Muscle layer of duodenum (tissue), 2 donors: ENCODE data around the gene JOSD2.

Source experiments
- H3K27ac ChIP-seq: one replicate; pipeline ENCODE4 v1.7.0; 2013; ENCODE audit warnings: mild to moderate bottlenecking, low read length
- H3K27me3 ChIP-seq: one replicate; pipeline ENCODE4 v1.7.0; 2013; ENCODE audit warnings: low read depth, mild to moderate bottlenecking, control low read depth, low read length
- H3K36me3 ChIP-seq, 2 donors: one replicate each; pipeline ENCODE4 v1.7.0; 2013; ENCODE audit warnings: low read length in 2 of 2, control low read depth in 1 of 2, mild to moderate bottlenecking in 1 of 2; ENCODE audit not compliant: insufficient read depth in 2 of 2, control insufficient read depth in 1 of 2
- H3K4me1 ChIP-seq, 2 donors: one replicate each; pipeline ENCODE4 v1.7.0; 2013; ENCODE audit warnings: low read length in 2 of 2, mild to moderate bottlenecking in 2 of 2, control low read depth in 1 of 2, moderate library complexity in 1 of 2; ENCODE audit not compliant: insufficient read depth in 2 of 2, control insufficient read depth in 1 of 2
- H3K4me3 ChIP-seq, 2 donors: one replicate each; pipeline ENCODE4 v1.7.0; 2013; ENCODE audit warnings: low read length in 2 of 2, low read depth in 1 of 2, mild to moderate bottlenecking in 1 of 2
- H3K9me3 ChIP-seq, 2 donors: one replicate each; pipeline ENCODE4 v1.7.0; 2013; ENCODE audit warnings: low read length in 2 of 2, control low read depth in 1 of 2, mild to moderate bottlenecking in 1 of 2; ENCODE audit not compliant: control insufficient read depth in 1 of 2
- donor health status: healthy.

Gene JOSD2

DNA sequence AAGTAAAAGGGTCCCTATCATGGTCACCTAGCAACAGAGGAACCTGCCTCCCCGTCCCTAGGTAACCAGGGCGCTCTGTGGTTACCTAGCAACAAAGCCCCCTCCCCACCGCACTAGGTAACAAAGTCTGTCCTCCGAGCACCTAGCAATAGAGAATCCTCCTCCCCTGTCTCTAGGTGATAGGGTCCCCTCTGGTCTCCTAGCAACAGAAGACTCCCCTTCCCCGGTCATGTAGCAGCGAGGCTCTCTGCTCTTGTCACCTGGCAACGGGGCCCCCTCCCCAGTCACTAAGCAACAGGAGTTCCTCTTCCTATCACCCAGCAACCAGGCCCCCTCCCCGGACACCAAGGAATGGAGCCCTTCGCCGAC is 307 bp downstream of the JOSD2 start:
- peaks cover 0 to 3% of the 10 kb centered on the region in 2 donors for H3K36me3 ChIP-seq
- H3K4me3 ChIP-seq: peak overlapping the region; percentile 85 to 89
- H3K27me3 ChIP-seq: no peaks in the 10 kb centered on the region
- peak overlapping the region; percentile 72 for H3K27ac ChIP-seq
- peaks cover 4 to 14% of the 10 kb centered on the region in 2 donors for H3K4me1 ChIP-seq
- no peaks in the 10 kb centered on the region for H3K9me3 ChIP-seq

DNA sequence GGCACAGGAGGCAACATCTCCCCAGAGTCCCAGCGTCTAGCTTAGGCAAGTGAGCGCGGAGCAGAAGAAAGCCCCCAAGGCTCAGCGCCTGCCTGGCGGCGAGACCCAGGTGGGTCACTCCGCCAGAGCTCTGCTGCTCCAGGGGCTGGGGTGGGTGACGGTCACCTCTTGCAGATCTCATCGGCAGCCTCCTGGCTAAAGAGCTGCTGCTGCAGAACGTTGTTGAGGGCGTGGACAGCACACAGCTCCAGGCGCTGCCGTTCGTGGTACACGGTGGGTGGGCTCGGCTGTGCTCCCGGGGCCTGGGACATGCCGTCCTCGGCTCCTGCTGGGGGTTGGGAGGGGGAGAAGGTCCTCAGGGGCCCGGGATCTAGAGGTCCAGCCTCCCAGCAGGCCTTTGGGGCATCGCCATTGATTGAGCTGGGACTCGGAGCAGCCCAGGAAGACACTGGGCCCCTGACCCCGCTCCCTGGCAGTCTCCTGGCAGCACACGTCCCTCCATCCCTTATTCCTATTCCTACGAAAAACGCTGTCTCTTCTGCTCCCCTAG is 795 bp downstream of the JOSD2 start:
- H3K27ac ChIP-seq: peak overlapping the region; percentile 72
- peak overlapping the region; percentile 85 to 89 for H3K4me3 ChIP-seq
- H3K9me3 ChIP-seq: no peaks in the 10 kb centered on the region
- H3K27me3 ChIP-seq: no peaks in the 10 kb centered on the region
- peaks cover 4 to 14% of the 10 kb centered on the region in 2 donors for H3K4me1 ChIP-seq
- peaks cover 0 to 7% of the 10 kb centered on the region in 2 donors for H3K36me3 ChIP-seq

DNA sequence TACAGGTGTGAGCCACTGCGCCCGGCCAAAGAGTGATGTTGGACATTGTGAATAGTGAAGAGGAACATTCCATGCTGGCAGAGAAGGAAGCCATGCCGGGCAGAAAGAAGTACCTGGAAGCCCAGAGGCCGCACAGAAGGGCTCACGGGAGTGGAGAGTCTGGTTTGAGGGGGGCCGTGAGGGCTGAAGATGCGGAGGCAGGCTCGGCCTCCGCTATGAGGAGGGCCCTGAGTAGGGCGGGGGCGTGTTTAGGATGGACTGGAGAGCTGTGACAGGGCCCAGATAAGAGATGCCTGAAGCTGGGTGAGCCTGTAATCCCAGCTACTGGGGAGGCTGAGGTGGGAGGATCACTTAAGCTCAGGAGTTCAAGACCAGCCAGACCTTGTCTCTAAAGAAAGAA is 1.6 kb downstream of the JOSD2 start:
- no peak overlapping the region for H3K27ac ChIP-seq
- no peaks in the 10 kb centered on the region for H3K27me3 ChIP-seq
- no peak overlapping the region for H3K4me3 ChIP-seq
- H3K9me3 ChIP-seq: no peaks in the 10 kb centered on the region
- peaks cover 0 to 7% of the 10 kb centered on the region in 2 donors for H3K36me3 ChIP-seq
- H3K4me1 ChIP-seq: peaks cover 4 to 14% of the 10 kb centered on the region in 2 donors

DNA sequence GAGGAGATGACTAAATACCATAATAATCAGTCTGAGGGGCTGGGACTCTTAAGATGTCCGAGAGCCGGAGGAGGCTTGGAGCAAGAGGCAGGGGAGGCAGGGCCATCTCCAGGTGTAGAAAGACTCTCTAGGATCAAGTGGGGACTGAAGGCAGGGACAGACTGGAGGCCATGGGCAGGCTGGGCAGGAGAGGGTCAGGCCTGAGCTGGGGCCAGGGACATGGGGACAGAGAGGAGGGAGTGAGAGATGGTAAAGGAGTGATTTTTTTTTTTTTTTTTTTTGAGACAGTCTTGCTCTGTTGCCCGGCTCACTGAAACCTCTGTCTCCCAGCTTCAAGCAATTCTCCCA is 2.2 kb downstream of the JOSD2 start:
- H3K9me3 ChIP-seq: no peaks in the 10 kb centered on the region
- no peak overlapping the region for H3K27ac ChIP-seq
- H3K36me3 ChIP-seq: peaks cover 0 to 7% of the 10 kb centered on the region in 2 donors
- peaks cover 4 to 14% of the 10 kb centered on the region in 2 donors for H3K4me1 ChIP-seq
- no peaks in the 10 kb centered on the region for H3K27me3 ChIP-seq
- H3K4me3 ChIP-seq: no peak overlapping the region

DNA sequence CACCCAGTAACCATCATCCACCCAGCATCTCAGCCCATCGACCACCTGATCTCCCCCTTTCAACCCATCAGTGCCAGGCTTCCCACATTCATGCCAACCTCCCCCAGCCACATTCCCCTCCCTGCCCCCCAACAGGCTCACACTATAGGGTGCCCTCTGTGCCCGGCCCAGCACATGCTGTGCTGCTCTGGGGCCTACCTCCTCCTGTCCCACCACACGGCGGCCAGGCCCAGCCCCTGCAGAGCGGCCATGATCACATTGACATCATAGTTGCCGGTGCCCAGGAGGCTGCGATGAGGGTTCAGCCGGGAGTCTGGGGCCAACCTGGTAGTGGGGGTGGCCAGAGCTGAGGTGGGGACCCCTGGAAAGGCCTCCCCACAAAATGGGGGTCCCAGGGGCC is 3.6 kb downstream of the JOSD2 start:
- Histone ChIP-seq H3K27me3 (no peaks in the 10 kb centered on the region), H3K4me1 (peaks cover 4 to 14% of the 10 kb centered on the region in 2 donors), H3K9me3 (no peaks in the 10 kb centered on the region), H3K27ac (no peak overlapping the region), H3K4me3 (no peak overlapping the region), H3K36me3 (peaks cover 0 to 7% of the 10 kb centered on the region in 2 donors)

DNA sequence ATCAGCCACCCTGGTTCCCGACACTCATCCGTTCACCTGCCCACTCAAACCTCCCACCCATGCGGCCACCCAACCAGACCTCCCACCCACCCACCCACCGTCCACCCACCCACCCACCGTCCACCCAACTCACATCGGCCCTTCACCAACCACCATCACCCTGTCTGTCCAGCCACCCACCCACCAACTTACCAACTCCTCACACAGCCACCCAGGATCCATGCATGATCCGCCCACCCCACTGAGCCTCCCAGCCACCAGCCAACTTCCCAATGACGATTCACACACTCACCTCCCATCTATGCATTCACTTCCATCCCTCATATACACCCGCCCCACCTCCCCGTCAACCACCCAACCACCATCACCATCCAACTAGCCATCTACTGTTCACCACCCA is 4.3 kb downstream of the JOSD2 start:
- H3K4me3 ChIP-seq: no peak overlapping the region

DNA sequence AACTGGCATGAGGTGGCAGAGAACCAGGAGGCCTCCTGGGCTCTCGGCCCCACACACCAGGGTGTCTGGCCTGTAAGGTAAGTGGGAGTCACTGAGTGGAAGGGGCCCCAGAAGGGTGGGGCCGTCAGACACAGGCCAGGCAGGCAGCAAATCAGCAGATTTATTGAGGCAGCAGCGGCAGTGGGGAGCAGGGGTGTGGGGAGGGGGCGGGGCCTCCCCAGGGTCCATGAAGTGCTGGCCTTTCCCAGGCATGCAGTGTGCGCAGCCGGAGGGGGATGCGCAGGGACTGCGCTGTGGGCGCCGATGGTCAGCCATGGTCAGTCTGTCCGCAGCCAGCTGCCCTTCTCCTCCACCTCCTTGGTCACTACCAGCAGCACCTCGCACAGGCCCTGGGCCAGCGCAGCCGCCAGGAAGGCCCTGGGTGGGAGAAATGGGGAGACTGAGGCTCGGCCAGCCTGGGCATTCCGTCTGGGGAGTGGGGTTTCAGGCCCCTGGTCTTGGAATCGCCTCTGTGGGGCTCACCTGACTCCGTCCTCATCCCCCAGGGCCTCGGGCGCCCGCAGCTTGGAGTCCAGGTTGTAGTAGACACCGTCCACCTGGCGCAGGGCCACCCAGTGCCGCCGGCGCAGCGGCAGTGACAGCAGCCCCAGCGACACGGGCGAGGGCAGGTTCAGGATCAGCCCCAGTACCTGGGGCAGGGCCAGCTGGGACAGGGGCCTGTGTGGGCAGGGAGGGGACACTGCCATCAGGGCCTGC is 5.0 kb downstream of the JOSD2 start:
- Histone ChIP-seq H3K27ac (no peak overlapping the region), H3K27me3 (no peaks in the 10 kb centered on the region), H3K36me3 (peaks cover 0 to 7% of the 10 kb centered on the region in 2 donors), H3K9me3 (no peaks in the 10 kb centered on the region), H3K4me3 (no peak overlapping the region), H3K4me1 (peaks cover 4 to 10% of the 10 kb centered on the region in 2 donors)

More for the DNA sequence above, 4.3 kb downstream of the JOSD2 start:
- Histone ChIP-seq H3K27me3 (no peaks in the 10 kb centered on the region), H3K27ac (no peak overlapping the region), H3K9me3 (no peaks in the 10 kb centered on the region), H3K4me1 (peaks cover 4 to 10% of the 10 kb centered on the region in 2 donors), H3K36me3 (peaks cover 0 to 7% of the 10 kb centered on the region in 2 donors)

DNA sequence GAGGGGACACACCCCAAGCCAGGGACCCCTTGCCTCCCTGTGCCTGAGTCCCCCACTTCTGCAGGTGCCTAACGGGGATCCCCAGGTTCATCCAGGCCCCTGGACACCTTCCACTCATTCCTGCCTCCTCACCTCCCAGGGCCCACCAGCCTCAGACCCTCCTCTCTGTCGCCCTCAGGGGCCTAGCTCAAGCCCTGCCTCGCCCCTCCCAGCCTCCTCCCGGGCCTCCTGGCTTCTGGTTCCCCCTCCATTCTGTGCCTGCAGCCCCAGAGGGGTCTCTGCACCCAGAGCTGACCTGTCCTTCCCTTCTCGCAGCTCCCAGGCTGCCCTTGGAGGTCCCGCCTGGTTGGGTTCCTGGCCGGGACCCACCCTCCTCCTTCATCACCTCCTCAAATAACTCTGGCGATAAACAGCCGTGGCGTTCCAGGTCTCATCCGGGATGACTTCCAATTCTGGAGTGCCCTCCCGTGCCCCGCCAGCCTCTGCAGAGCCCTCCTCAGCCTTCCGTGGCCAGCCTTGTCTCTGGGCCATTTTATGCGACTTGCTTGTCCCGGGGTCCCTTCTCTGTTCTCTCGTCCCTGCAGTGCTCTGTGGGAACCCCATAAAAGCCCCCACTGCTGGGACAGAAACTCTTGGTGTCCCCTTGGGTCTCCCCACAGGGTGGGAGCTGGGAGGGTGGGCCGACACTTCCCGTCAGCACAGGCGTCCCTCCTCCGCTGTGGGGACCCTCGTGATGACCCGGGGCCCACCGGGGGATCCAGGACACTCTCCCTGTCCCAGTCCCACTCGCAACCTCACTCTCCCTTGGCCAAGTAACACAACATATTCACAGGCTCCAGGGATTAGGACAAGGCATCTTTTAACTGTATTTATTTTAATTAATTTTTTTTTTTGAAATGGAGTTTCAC is 9.2 kb downstream of the JOSD2 start:
- Histone ChIP-seq H3K27me3 (no peaks in the 10 kb centered on the region), H3K27ac (no peak overlapping the region), H3K9me3 (no peaks in the 10 kb centered on the region), H3K4me1 (no peaks in the 10 kb centered on the region), H3K4me3 (no peak overlapping the region), H3K36me3 (peaks cover 0 to 7% of the 10 kb centered on the region in 2 donors)

DNA sequence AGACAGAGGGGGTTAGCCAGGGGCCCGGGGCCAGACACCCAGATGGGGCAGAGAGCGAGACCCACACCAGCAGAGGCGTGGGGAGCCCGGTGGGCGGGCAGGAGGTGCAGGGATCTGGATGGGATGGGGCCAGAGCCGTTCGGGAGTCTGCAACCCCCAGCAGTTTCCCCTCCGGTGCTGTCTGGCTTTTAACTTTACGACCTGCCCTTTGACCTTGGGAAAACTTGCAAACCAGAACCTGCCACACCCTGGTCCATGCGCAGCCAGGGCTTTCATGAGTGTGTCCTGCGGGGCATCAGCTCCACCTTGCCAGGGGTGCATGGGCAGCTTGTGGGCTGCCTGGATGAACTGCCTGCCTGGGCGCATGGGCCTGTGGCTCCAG is 9.8 kb downstream of the JOSD2 start:
- H3K27me3 ChIP-seq: no peaks in the 10 kb centered on the region
- no peaks in the 10 kb centered on the region for H3K9me3 ChIP-seq
- no peak overlapping the region for H3K4me3 ChIP-seq
- peaks cover 0 to 7% of the 10 kb centered on the region in 2 donors for H3K36me3 ChIP-seq
- no peak overlapping the region for H3K27ac ChIP-seq
- no peaks in the 10 kb centered on the region for H3K4me1 ChIP-seq

DNA sequence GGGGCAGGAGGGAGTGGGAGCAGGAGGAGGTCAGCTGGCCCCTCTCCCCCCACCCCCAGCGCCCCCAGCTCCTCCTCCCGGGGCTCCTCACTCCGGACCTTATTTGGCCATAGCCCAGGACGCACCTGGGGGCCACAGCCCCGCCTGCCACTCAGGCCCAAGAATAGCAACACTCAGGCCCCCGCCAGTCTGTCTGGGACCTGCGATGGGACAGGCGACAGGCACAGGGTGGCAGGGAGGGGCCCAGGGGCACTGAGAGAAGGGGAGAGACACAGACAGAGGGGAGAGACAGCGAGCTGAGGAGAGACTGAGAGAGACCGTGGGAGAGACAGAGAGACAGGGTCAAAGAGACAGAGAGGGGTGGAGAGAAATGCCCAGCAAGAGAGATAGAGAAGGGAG is 10.2 kb downstream of the JOSD2 start:
- no peak overlapping the region for H3K4me3 ChIP-seq
- no peaks in the 10 kb centered on the region for H3K9me3 ChIP-seq
- no peak overlapping the region for H3K27ac ChIP-seq
- peaks cover 0 to 5% of the 10 kb centered on the region in 2 donors for H3K36me3 ChIP-seq
- no peaks in the 10 kb centered on the region for H3K27me3 ChIP-seq
- H3K4me1 ChIP-seq: no peaks in the 10 kb centered on the region

DNA sequence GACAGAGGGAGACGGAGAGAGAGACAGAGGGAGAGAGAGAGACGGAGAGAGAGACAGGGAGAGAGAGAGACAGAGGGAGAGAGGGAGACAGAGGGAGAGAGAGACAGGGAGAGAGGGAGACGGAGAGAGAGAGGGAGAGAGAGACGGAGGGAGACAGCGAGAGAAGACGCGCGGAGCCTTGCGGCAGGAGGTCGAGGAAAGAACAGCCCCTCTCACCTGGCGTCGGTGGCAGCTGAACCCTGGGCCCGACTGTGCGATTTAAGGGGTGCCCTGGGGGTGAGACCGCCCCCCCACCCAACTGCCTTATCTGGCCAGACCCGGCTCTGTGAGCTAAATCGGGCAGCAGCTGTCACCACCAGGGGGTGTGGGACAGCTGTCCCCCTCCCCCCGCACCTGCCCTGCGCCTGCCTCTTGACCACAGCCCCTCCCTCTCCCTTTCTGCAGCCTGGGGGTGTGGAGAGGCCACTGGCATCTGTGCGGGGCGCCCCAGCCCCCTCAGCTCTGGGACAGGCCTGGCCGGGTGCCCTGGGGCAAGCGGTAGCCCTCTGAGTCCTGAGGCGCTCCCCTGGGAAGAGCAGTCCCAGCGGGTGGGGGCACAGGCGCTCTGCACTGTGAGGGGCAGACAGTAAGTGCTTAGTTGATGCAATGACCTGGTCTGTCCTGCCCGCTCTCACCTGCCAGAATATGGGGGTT is 10.8 kb downstream of the JOSD2 start:
- Histone ChIP-seq H3K27ac (no peak overlapping the region), H3K36me3 (no peaks in the 10 kb centered on the region), H3K9me3 (no peaks in the 10 kb centered on the region), H3K4me3 (no peak overlapping the region), H3K27me3 (no peaks in the 10 kb centered on the region), H3K4me1 (no peaks in the 10 kb centered on the region)
